Adrenal gland (tissue), 12 donors: ENCODE data around the gene UBE2L3. TPM values are rescaled to one million over a fixed set of nuclear protein-coding genes. Genes with fewer than 3 reads are reported as not detected.
"Not testable (repeated sequence)": the region's sequence is repeated elsewhere in the genome, so short reads cannot be mapped to it uniquely, and the experiment has no call there.

ENCODE experiments used
- DNase-seq, 7 donors: peaks; one replicate each; pipeline ENCODE4 v3.0.0-alpha.2; 2019 to 2020
- H3K27ac ChIP-seq, 5 donors: fragments of 200-600 bp; sonication (generic) in 4 of 5; 1 replicate in 3 of 5; 2 replicates in 2 of 5; pipeline versions ENCODE4 v1.5.1 to v1.8.0; 2016 to 2020; ENCODE audit warnings: mild to moderate bottlenecking in 1 of 5
- H3K27me3 ChIP-seq: fragments of 200-600 bp; 2 replicates; pipeline ENCODE4 v1.8.0; 2021
- H3K36me3 ChIP-seq, 2 donors: fragments of 200-600 bp; replicated peaks in 1 of 2; 1 replicate in 1 of 2; 2 replicates in 1 of 2; pipeline versions ENCODE4 v1.5.1 to v1.8.0; 2018 to 2022
- H3K4me1 ChIP-seq, 2 donors: fragments of 200-600 bp; replicated peaks in 1 of 2; 1 replicate in 1 of 2; 2 replicates in 1 of 2; pipeline versions ENCODE4 v1.5.1 to v1.8.0; 2018 to 2021
- H3K4me3 ChIP-seq, 4 donors: fragments of 200-600 bp; sonication (generic) in 3 of 4; one replicate each; pipeline ENCODE4 v1.5.1; 2016 to 2018
- H3K9me3 ChIP-seq, 3 donors: fragments of 200-600 bp; sonication (generic) in 1 of 3; replicated peaks in 1 of 3; 1 replicate in 2 of 3; 2 replicates in 1 of 3; pipeline versions ENCODE4 v1.5.1 to v1.8.0; 2016 to 2021
- CTCF ChIP-seq, 6 experiments: fragments of 450-650 bp in 4 of 6; fragments of 200-600 bp in 2 of 6; sonication (generic) in 1 of 6; IDR thresholded peaks; 1 replicate in 5 of 6; 2 replicates in 1 of 6; pipeline versions ENCODE4 v1.5.1 to v1.8.0; 2016 to 2021; ENCODE audit warnings: antibody characterized with exemption in 6 of 6, mild to moderate bottlenecking in 2 of 6, moderate library complexity in 1 of 6
- POLR2A ChIP-seq, 2 donors: fragments of 450-650 bp; IDR thresholded peaks; one replicate each; pipeline ENCODE4 v1.6.1; 2017; ENCODE audit warnings: antibody characterized with exemption in 2 of 2, mild to moderate bottlenecking in 2 of 2, moderate library complexity in 1 of 2
- WGBS, 4 donors: extraction: QIAGEN DNeasy Blood & Tissue Kit in 2 of 4; methylation state at CpG; one replicate each; pipeline versions ENCODE4 v1.1.5 to v1.1.7; 2013 to 2017; 5-methylcytosine and 5-hydroxymethylcytosine counted together
- intact Hi-C, 2 donors: fragments of 100-400 bp; cut with DNase I; formaldehyde crosslinking; loops; one replicate each; pipeline versions ENCODE4 v1.14.1 to v1.15.0; 2022 to 2023
- polyA plus RNA-seq, 3 donors: library from polyadenylated mRNA; stranded (reverse); fragments of 200-250 nt in 2 of 3; fragments of 350-450 nt in 1 of 3; fragmentation: Illumina TruSeq in 1 of 3; extraction: RNeasy Lipid Tissue Mini Kit (QIAGEN cat#74804) in 1 of 3; gene quantifications; one replicate each; pipeline ENCODE4 v1.2.3, GENCODE V29; 2013 to 2014
- total RNA-seq, 9 donors: library from RNA; depleted of rRNA in 4 of 9; stranded (reverse); fragments of >200 nt in 4 of 9; fragments of 120-200 nt in 1 of 9; fragmentation: NEBNext Ultra II Directional in 1 of 9; extraction: Animal tissue kit (Norgen Biotek cat#: 25700) in 1 of 9; gene quantifications; one replicate each; pipeline versions ENCODE4 v1.1.0 to v1.2.4, GENCODE V29; 2013 to 2023
- donor health status: healthy with polysubstance abuse.
- donor health status: Bipolar disorder and iron deficiency.
- donor health status: DM: yes; HTN: yes; CAD: no.
- donor health status: DM: no; HTN: no; CAD: no.
- donor health status: DM: no; HTN: no; CAD: no.
- donor health status: DM: yes; HTN: yes; CAD: no.

Gene UBE2L3
- total and polyA plus RNA-seq, 12 donors = 48.5 to 142 (median 61.8) TPM

- no peak overlapping the region for H3K27ac ChIP-seq
- DNase-seq = no peak
- H3K9me3 ChIP-seq = no peaks in the 10 kb centered on the region
- intact Hi-C loops = no loop called here
- no peaks in the 10 kb centered on the region for H3K27me3 ChIP-seq
- WGBS, 4 donors = 74 to 87% (median 81%) methylated on average over 9 to 19 of the region's 19 CpGs
- TF ChIP-seq CTCF (IDR thresholded peaks at IDR 0.05) = no peak
- no peak for TF ChIP-seq POLR2A (IDR thresholded peaks at IDR 0.05)
- no peaks in the 10 kb centered on the region for H3K36me3 ChIP-seq
- H3K4me1 ChIP-seq = peaks cover 0 to 3% of the 10 kb centered on the region in 2 donors
- H3K4me3 ChIP-seq = no peak overlapping the region
Observed at GRCh38 chr22:21634844-21635243, 67.3 kb downstream of the UBE2L3 start.

GRCh38 chr22:21635771-21636510 is 68.4 kb downstream of the UBE2L3 start:
- Histone ChIP-seq H3K4me3 (no peak overlapping the region), H3K36me3 (no peaks in the 10 kb centered on the region), H3K4me1 (no peaks in the 10 kb centered on the region), H3K27me3 (no peaks in the 10 kb centered on the region), H3K9me3 (no peaks in the 10 kb centered on the region), H3K27ac (no peak overlapping the region)
- TF ChIP-seq CTCF (IDR thresholded peaks at IDR 0.05) (no peak), POLR2A (IDR thresholded peaks at IDR 0.05) (no peak)
- intact Hi-C loops = no loop called here
- 69 to 77% (median 76%) methylated on average over 9 to 15 of the region's 15 CpGs for WGBS, 4 donors
- no peak for DNase-seq

GRCh38 chr22:21636629-21637218 is 69.2 kb downstream of the UBE2L3 start:
- H3K27me3 ChIP-seq = no peaks in the 10 kb centered on the region
- no peaks in the 10 kb centered on the region for H3K36me3 ChIP-seq
- no peak for DNase-seq
- TF ChIP-seq CTCF (IDR thresholded peaks at IDR 0.05) = no peak
- no peak for TF ChIP-seq POLR2A (IDR thresholded peaks at IDR 0.05)
- peaks cover 0 to 8% of the 10 kb centered on the region in 2 donors for H3K4me1 ChIP-seq
- 84 to 89% (median 86%) methylated on average over 13 to 17 of the region's 17 CpGs for WGBS, 4 donors
- intact Hi-C loops = no loop called here
- H3K9me3 ChIP-seq = no peaks in the 10 kb centered on the region
- no peak overlapping the region for H3K27ac ChIP-seq
- H3K4me3 ChIP-seq = no peak overlapping the region

GRCh38 chr22:21637450-21637849 is 69.9 kb downstream of the UBE2L3 start:
- H3K9me3 ChIP-seq, intact Hi-C loops, H3K27me3 ChIP-seq, H3K4me1 ChIP-seq, H3K4me3 ChIP-seq, H3K27ac ChIP-seq, H3K36me3 ChIP-seq, DNase-seq: not testable (repeated sequence)
- WGBS, 4 donors = 66 to 85% (median 75%) methylated on average over 2 of the region's 2 CpGs

GRCh38 chr22:21639359-21639758 is 71.8 kb downstream of the UBE2L3 start:
- H3K4me3 ChIP-seq = no peak overlapping the region
- intact Hi-C loops = no loop called here
- peaks cover 10 to 19% of the 10 kb centered on the region in 2 donors for H3K4me1 ChIP-seq
- no peak overlapping the region for H3K27ac ChIP-seq
- H3K36me3 ChIP-seq = no peaks in the 10 kb centered on the region
- H3K27me3 ChIP-seq = no peaks in the 10 kb centered on the region
- no peak for TF ChIP-seq CTCF (IDR thresholded peaks at IDR 0.05)
- no peak for TF ChIP-seq POLR2A (IDR thresholded peaks at IDR 0.05)
- no peaks in the 10 kb centered on the region for H3K9me3 ChIP-seq
- 60 to 79% (median 75%) methylated on average over 4 of the region's 4 CpGs for WGBS, 4 donors
- no peak for DNase-seq
